HG03558 (cell line): ENCODE measurements around the gene RBL2.
"Not testable (repeated sequence)": the region's sequence is repeated elsewhere in the genome, so short reads cannot be mapped to it uniquely, and the experiment has no call there.

Source experiments
- ATAC-seq: cut with Tn5 transposase; IDR thresholded peaks from one replicate; pipeline ENCODE4 v1.9.1; 2021; ENCODE audit warnings: moderate number of reproducible peaks; ENCODE audit not compliant: unreplicated experiment; ENCODE audit errors: extremely low read depth

Gene RBL2

GRCh38 chr16:53434377-53435065 is at the start of gene RBL2:
Gene RBL2 (plus strand): TSS chr16:53434471. CDS start chr16:53434557, 86 bp downstream.
- ATAC-seq = peak; percentile 49

- not testable (repeated sequence) for ATAC-seq
Observed at GRCh38 chr16:53384610-53385009, 49.7 kb upstream of the RBL2 start.

GRCh38 chr16:53404959-53405358 is 29.3 kb upstream of the RBL2 start:
- no peak for ATAC-seq

GRCh38 chr16:53412549-53412948 is 21.7 kb upstream of the RBL2 start:
- no peak for ATAC-seq

GRCh38 chr16:53413864-53414263 is 20.4 kb upstream of the RBL2 start:
- ATAC-seq = no peak

- ATAC-seq = no peak
Observed at GRCh38 chr16:53414381-53414780, 19.9 kb upstream of the RBL2 start.

GRCh38 chr16:53415504-53415903 is 18.8 kb upstream of the RBL2 start:
- no peak for ATAC-seq

- no peak for ATAC-seq
Observed at GRCh38 chr16:53417011-53417410, 17.3 kb upstream of the RBL2 start.

- no peak for ATAC-seq
Observed at GRCh38 chr16:53417976-53418375, 16.3 kb upstream of the RBL2 start.

GRCh38 chr16:53419383-53419709 is 14.9 kb upstream of the RBL2 start:
- ATAC-seq = not testable (repeated sequence)

GRCh38 chr16:53421248-53421647 is 13.0 kb upstream of the RBL2 start:
- ATAC-seq = no peak

GRCh38 chr16:53423968-53424367 is 10.3 kb upstream of the RBL2 start:
- ATAC-seq = not testable (repeated sequence)

GRCh38 chr16:53428681-53429080 is 5.6 kb upstream of the RBL2 start:
- no peak for ATAC-seq

GRCh38 chr16:53429221-53429943 is 4.9 kb upstream of the RBL2 start:
- ATAC-seq = no peak

- no peak for ATAC-seq
Observed at GRCh38 chr16:53430363-53430762, 3.9 kb upstream of the RBL2 start.

- ATAC-seq = no peak
Observed at GRCh38 chr16:53433509-53433908, 762 bp upstream of the RBL2 start.

- ATAC-seq = no peak
Observed at GRCh38 chr16:53433930-53434376, 318 bp upstream of the RBL2 start.

GRCh38 chr16:53435066-53435688 is 906 bp downstream of the RBL2 start:
- peak; percentile 85 for ATAC-seq

- ATAC-seq = no peak
Observed at GRCh38 chr16:53440125-53440524, 5.9 kb downstream of the RBL2 start.

GRCh38 chr16:53445534-53445933 is 11.3 kb downstream of the RBL2 start:
- ATAC-seq = no peak

- no peak for ATAC-seq
Observed at GRCh38 chr16:53446090-53446489, 11.8 kb downstream of the RBL2 start.
